Vagina (tissue), 2 donors: ENCODE data around the gene STK32B. TPM values are rescaled to one million over a fixed set of nuclear protein-coding genes. Genes with fewer than 3 reads are reported as not detected.
"Not testable (repeated sequence)": the region's sequence is repeated elsewhere in the genome, so short reads cannot be mapped to it uniquely, and the experiment has no call there.

Source experiments
- DNase-seq, 2 donors: peaks; one replicate each; pipeline ENCODE4 v3.0.0-alpha.2; 2017; ENCODE audit errors: extremely low spot score in 2 of 2
- H3K27ac ChIP-seq: fragments of 200-600 bp; sonication (generic); one replicate; pipeline ENCODE4 v1.5.1; 2019
- H3K27me3 ChIP-seq: fragments of 200-600 bp; sonication (generic); one replicate; pipeline ENCODE4 v1.5.1; 2019
- H3K36me3 ChIP-seq, 2 donors: fragments of 200-600 bp; sonication (generic); one replicate each; pipeline ENCODE4 v1.5.1; 2017 to 2019
- H3K4me1 ChIP-seq: fragments of 200-600 bp; sonication (generic); one replicate; pipeline ENCODE4 v1.5.1; 2019
- H3K4me3 ChIP-seq, 2 donors: fragments of 200-600 bp; sonication (generic); 1 replicate in 1 of 2; 2 replicates in 1 of 2; pipeline ENCODE4 v1.5.1; 2016 to 2019
- H3K9me3 ChIP-seq: fragments of 200-600 bp; sonication (generic); one replicate; pipeline ENCODE4 v1.5.1; 2019
- CTCF ChIP-seq, 3 experiments: fragments of 450-650 bp in 2 of 3; fragments of 200-600 bp in 1 of 3; sonication (generic) in 1 of 3; IDR thresholded peaks; one replicate each; pipeline ENCODE4 v1.5.1; 2017 to 2019; ENCODE audit warnings: antibody characterized with exemption in 3 of 3, mild to moderate bottlenecking in 2 of 3, moderate library complexity in 2 of 3
- POLR2A ChIP-seq, 2 donors: fragments of 450-650 bp; IDR thresholded peaks; one replicate each; pipeline ENCODE4 v1.6.1; 2017; ENCODE audit warnings: antibody characterized with exemption in 2 of 2, mild to moderate bottlenecking in 2 of 2, moderate library complexity in 2 of 2
- POLR2AphosphoS5 ChIP-seq, 2 donors: sonication (generic); formaldehyde crosslinking; IDR thresholded peaks; one replicate each; pipeline ENCODE4 v1.9.0; 2017; ENCODE audit warnings: antibody characterized with exemption in 2 of 2, mild to moderate bottlenecking in 2 of 2, low read depth in 1 of 2; ENCODE audit not compliant: insufficient read depth in 1 of 2
- intact Hi-C: fragments of 100-400 bp; cut with DNase I; formaldehyde crosslinking; loops from one replicate; pipeline ENCODE4 v1.15.1; 2023
- total RNA-seq: library from RNA; depleted of rRNA; stranded (reverse); fragments of >200 nt; gene quantifications from one replicate; pipeline ENCODE4 v1.2.3, GENCODE V29; 2016

Gene STK32B
- total RNA-seq, 1 donor from 2014 or later = 6.4 TPM

DNA sequence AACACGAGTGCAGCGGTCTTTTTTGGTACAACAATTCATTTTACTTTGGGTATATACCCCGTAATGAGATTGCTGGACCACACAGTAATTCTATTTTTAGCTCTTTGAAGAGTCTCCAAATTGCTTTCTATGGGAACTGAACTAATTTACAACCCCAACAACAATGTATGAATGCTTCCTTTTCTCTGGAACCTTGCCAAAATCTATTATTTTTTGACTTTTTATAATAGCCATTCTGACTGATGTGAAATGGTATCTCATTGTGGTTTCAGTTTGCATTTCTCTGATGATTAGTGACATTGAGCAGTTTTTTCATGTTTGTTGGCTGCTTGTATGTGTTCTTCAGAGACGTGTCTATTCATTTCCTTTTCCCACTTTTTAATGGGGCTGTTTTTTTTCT lies 240.8 kb downstream of the STK32B start:
- H3K4me3 ChIP-seq = no peak overlapping the region
- TF ChIP-seq CTCF (IDR thresholded peaks at IDR 0.05) = no peak
- TF ChIP-seq POLR2A (IDR thresholded peaks at IDR 0.05) = no peak
- no peak for TF ChIP-seq POLR2AphosphoS5 (IDR thresholded peaks at IDR 0.05; ENCODE audit: insufficient read depth in 1 of 2, low read depth in 1 of 2)
- no peaks in the 10 kb centered on the region for H3K4me1 ChIP-seq
- H3K27ac ChIP-seq = no peak overlapping the region
- intact Hi-C loops = no loop called here
- DNase-seq = no peak
- H3K27me3 ChIP-seq = no peaks in the 10 kb centered on the region
- no peaks in the 10 kb centered on the region for H3K36me3 ChIP-seq
- H3K9me3 ChIP-seq = no peaks in the 10 kb centered on the region

DNA sequence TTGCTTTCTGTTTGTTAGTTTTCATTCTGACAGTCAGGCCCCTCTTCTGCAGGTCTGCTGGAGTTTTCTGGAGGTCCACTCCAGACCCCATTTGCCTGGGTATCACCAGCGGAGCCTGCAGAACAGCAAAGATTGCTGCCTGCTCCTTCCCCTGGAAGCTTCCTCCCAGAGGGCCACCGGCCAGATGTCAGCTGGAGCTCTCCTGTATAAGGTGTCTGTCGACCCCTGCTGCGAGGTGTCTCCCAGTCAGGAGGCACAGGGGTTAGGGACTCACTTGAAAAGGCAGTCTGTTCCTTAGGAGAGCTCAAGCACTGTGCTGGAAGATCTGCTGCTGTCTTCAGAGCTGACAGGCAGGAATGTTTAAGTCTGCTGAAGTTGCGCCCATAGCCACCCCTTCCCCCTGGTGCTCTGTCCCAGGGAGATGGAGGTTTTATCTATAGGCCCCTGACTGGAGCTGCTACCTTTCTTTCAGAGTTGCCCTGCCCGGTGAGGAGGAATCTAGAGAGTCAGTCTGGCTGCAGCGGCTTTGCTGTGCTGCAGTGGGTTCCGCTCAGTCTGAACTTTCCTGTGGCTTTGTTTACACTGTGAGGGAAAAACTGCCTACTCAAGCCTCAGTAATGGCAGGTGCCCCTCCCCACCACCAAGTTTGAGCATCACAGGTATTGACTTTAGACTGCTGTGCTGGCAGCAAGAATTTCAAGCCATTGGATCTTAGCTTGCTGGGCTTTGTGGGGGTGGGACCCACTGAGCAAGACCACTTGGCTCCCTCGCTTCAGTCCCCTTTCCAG lies 246.9 kb downstream of the STK32B start:
- H3K27ac ChIP-seq, H3K4me3 ChIP-seq, H3K9me3 ChIP-seq, H3K27me3 ChIP-seq, intact Hi-C loops, DNase-seq, H3K36me3 ChIP-seq, H3K4me1 ChIP-seq: not testable (repeated sequence)

DNA sequence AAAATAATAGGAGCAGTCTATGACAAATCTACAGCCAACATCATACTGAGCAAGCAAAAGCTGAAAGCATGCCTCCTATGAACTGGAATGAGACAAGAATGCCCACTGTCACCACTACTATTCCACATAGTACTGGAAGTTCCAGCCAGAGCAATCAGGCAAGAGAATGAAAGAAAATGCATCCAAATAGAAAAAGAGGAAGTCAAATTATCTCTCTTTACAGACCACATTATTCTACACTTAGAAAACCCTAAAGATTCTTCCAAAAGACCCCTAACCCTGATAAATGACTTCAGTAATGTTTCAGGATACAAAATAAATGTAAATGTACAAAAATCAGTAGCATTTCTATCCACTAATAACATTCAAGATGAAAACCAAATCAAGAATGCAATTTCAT lies 249.0 kb downstream of the STK32B start:
- no peak for DNase-seq
- Histone ChIP-seq H3K4me1 (no peaks in the 10 kb centered on the region), H3K27me3 (no peaks in the 10 kb centered on the region), H3K27ac (no peak overlapping the region), H3K9me3 (no peaks in the 10 kb centered on the region), H3K4me3 (no peak overlapping the region), H3K36me3 (no peaks in the 10 kb centered on the region)
- TF ChIP-seq POLR2A (IDR thresholded peaks at IDR 0.05) (no peak), CTCF (IDR thresholded peaks at IDR 0.05) (no peak), POLR2AphosphoS5 (IDR thresholded peaks at IDR 0.05; ENCODE audit: insufficient read depth in 1 of 2, low read depth in 1 of 2) (no peak)
- intact Hi-C loops = no loop called here

- DNase-seq = no peak
- intact Hi-C loops = no loop called here
- Histone ChIP-seq H3K9me3 (no peaks in the 10 kb centered on the region), H3K36me3 (no peaks in the 10 kb centered on the region), H3K4me3 (no peak overlapping the region), H3K4me1 (no peaks in the 10 kb centered on the region), H3K27ac (no peak overlapping the region), H3K27me3 (no peaks in the 10 kb centered on the region)
- TF ChIP-seq POLR2A (IDR thresholded peaks at IDR 0.05) (no peak), POLR2AphosphoS5 (IDR thresholded peaks at IDR 0.05; ENCODE audit: insufficient read depth in 1 of 2, low read depth in 1 of 2) (no peak), CTCF (IDR thresholded peaks at IDR 0.05) (no peak)
Measured at GRCh38 chr4:5307928-5308327, 256.6 kb downstream of the STK32B start.

- Histone ChIP-seq H3K36me3 (no peaks in the 10 kb centered on the region), H3K27me3 (no peaks in the 10 kb centered on the region), H3K9me3 (no peaks in the 10 kb centered on the region), H3K4me3 (no peak overlapping the region), H3K27ac (no peak overlapping the region), H3K4me1 (no peaks in the 10 kb centered on the region)
- TF ChIP-seq CTCF (IDR thresholded peaks at IDR 0.05) (no peak), POLR2A (IDR thresholded peaks at IDR 0.05) (no peak), POLR2AphosphoS5 (IDR thresholded peaks at IDR 0.05; ENCODE audit: insufficient read depth in 1 of 2, low read depth in 1 of 2) (no peak)
- DNase-seq = no peak
- intact Hi-C loops = no loop called here
Measured at GRCh38 chr4:5322321-5322720, 271.0 kb downstream of the STK32B start.
